ENCODE measurements around the gene NRM.

- TF ChIP-seq POLR2A (IDR thresholded peaks at IDR 0.05) (no peak), CTCF (IDR thresholded peaks at IDR 0.05) (no peak), EP300 (IDR thresholded peaks at IDR 0.05) (no peak)
These were observed 47.1 kb downstream of the NRM start for GRCh38 chr6:30643656-30644055.
